Measurements from ENCODE around the gene GFER.
A peak's percentile ranks its signal among the peaks of the same experiment; 100 is the strongest.

The GFER gene

GRCh38 chr16:1965396-1966001, 18.5 kb upstream of the GFER start:
- TF ChIP-seq OVOL3 (tag by site-specific recombination; IDR thresholded peaks at IDR 0.05) (no peak), BCL11B (tag by site-specific recombination; IDR thresholded peaks at IDR 0.05; ENCODE audit: low read depth) (0 out of 2 replicates have a peak, but pooled peaks have one; percentile 3), ZFHX2 (tag by site-specific recombination; conservative IDR thresholded peaks at IDR 0.05) (peak; percentile 9; the same call in 1 of the 2 replicates), ZNF266 (tag by site-specific recombination; IDR thresholded peaks at IDR 0.05; ENCODE audit: low read depth) (no peak), ZNF157 (tag by site-specific recombination; IDR thresholded peaks at IDR 0.05) (no peak), KLF10 (tag by site-specific recombination; IDR thresholded peaks at IDR 0.05) (no peak), ZNF292 (tag by site-specific recombination; IDR thresholded peaks at IDR 0.05; ENCODE audit: borderline replicate concordance, low read depth) (no peak)
- TF ChIP-seq, protein P1, sequence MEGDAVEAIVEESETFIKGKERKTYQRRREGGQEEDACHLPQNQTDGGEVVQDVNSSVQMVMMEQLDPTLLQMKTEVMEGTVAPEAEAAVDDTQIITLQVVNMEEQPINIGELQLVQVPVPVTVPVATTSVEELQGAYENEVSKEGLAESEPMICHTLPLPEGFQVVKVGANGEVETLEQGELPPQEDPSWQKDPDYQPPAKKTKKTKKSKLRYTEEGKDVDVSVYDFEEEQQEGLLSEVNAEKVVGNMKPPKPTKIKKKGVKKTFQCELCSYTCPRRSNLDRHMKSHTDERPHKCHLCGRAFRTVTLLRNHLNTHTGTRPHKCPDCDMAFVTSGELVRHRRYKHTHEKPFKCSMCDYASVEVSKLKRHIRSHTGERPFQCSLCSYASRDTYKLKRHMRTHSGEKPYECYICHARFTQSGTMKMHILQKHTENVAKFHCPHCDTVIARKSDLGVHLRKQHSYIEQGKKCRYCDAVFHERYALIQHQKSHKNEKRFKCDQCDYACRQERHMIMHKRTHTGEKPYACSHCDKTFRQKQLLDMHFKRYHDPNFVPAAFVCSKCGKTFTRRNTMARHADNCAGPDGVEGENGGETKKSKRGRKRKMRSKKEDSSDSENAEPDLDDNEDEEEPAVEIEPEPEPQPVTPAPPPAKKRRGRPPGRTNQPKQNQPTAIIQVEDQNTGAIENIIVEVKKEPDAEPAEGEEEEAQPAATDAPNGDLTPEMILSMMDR (tag by site-specific recombination; IDR thresholded peaks at IDR 0.05) = no peak
- H3K4me1 ChIP-seq (ENCODE audit: control insufficient read depth, insufficient read depth, low read length) = no peaks in the 10 kb centered on the region; the same call in 1 of the 2 replicates
- peak overlapping the region; percentile 100 for H3K27ac ChIP-seq (ENCODE audit: extremely low read depth, low read depth, low read length)
- H3K4me3 ChIP-seq (ENCODE audit: low read depth, low read length) = peak overlapping the region; percentile 94
- POLR2A ChIA-PET = interaction anchor here (0.6 to 2.7 kb wide), 39 partner anchors 10 to 1055 kb away, joined by 3 to 76 read pairs (median 6); partner anchors contain the start of genes E4F1, EME2, FAHD1 and GFER
- peaks cover 0 to 42% of the 10 kb centered on the region in 2 experiments; a peak in 1 of 3 replicates for H3K36me3 ChIP-seq (ENCODE audit: control insufficient read depth in 2 of 2, insufficient read depth in 1 of 2, low read length in 2 of 2)
- no peaks in the 10 kb centered on the region for H3K9me3 ChIP-seq (ENCODE audit: control insufficient read depth, insufficient read depth, low read depth, low read length)
- CTCF ChIA-PET = interaction anchor here (0.6 to 1.0 kb wide), 3 partner anchors 15 to 154 kb away, joined by 3 read pairs; no protein-coding TSS in a partner anchor

DNA sequence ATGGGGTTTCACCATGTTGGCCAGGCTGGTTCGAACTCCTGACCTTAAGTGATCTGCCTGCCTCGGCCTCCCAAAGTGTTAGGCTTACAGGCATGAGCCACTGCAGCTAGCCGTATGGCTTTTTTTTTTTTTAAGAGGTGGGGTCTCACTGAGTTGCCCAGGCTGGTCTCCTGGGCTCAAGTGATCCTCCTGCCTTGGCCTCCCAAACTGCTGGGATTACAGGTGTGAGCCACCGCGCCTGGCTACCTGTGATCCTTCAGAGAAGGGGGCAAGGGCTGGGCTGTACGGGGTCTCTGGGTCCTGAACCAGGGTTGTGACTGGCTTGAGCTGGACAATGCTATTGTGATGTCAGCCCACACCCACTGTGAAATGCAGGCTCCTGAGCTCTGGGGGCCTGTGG, 17.5 kb upstream of the GFER start, which contains the start of gene RNF151:
Gene RNF151, plus strand, starts transcription at position 397 of the 400 bp plus-strand sequence. CDS start 26 bp downstream, outside the sequence.
- TF ChIP-seq ZNF121 (tag by site-specific recombination; IDR thresholded peaks at IDR 0.05) (peak; percentile 91), ZEB2 (tag by site-specific recombination; IDR thresholded peaks at IDR 0.05) (no peak), GLIS1 (tag by site-specific recombination; IDR thresholded peaks at IDR 0.05) (no peak), ZNF138 (tag by site-specific recombination; IDR thresholded peaks at IDR 0.05; ENCODE audit: borderline replicate concordance) (no peak), ZNF560 (tag by site-specific recombination; IDR thresholded peaks at IDR 0.05; ENCODE audit: borderline replicate concordance) (no peak)
- H3K36me3 ChIP-seq (ENCODE audit: control insufficient read depth in 2 of 2, insufficient read depth in 1 of 2, low read length in 2 of 2) = peaks cover 0 to 36% of the 10 kb centered on the region in 2 experiments; a peak in 1 of 3 replicates
- no peaks in the 10 kb centered on the region for H3K9me3 ChIP-seq (ENCODE audit: control insufficient read depth, insufficient read depth, low read depth, low read length)
- H3K4me3 ChIP-seq (ENCODE audit: low read depth, low read length) = peak within 1 kb of the TSS; percentile 94
- no peaks in the 10 kb centered on the region for H3K4me1 ChIP-seq (ENCODE audit: control insufficient read depth, insufficient read depth, low read length)
- ChIA-PET POLR2A (interaction anchor here (2.1 to 2.6 kb wide), 2 partner anchors 12 to 23 kb away, joined by 33 to 76 read pairs; partner anchors contain the start of genes MSRB1 and NOXO1), CTCF (interaction anchor here (0.8 kb wide), 1 partner anchor 14 kb away, joined by 3 read pairs; no protein-coding TSS in a partner anchor)
- H3K27ac ChIP-seq (ENCODE audit: extremely low read depth, low read depth, low read length) = 0 out of 2 replicates have a peak within 1 kb of the TSS, but pooled peaks have one; percentile 100

DNA sequence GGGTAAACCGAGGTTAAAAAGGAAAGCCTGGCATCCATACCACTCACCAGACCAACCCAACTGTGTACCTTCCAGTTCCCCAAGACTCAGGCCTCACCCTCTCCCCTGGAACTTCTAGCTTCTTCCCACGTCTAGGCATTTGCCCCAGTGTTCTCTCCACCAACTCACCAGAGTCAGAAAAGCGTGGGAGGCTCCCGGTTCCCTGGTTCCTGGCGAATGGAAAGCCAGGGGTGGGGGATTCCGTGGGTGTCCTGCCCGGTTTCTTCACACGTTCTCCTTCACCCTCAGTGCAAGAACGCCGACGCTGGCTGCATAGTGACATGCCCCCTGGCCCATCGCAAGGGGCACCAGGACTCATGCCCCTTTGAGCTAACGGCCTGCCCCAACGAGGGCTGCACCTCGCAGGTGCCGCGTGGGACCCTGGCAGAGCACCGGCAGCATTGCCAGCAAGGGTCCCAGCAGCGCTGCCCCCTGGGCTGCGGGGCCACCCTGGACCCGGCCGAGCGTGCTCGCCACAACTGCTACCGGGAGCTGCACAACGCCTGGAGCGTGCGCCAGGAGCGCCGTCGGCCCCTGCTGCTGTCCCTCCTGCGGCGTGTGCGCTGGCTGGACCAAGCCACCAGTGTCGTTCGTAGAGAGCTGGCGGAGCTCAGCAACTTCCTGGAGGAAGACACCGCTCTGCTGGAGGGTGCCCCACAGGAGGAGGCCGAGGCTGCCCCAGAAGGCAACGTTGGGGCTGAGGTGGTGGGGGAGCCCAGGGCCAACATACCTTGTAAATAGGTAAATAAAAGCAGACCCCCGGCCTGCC, 15.6 kb upstream of the GFER start:
- H3K4me3 ChIP-seq (ENCODE audit: low read depth, low read length) = no peak overlapping the region
- no peaks in the 10 kb centered on the region for H3K4me1 ChIP-seq (ENCODE audit: control insufficient read depth, insufficient read depth, low read length)
- H3K9me3 ChIP-seq (ENCODE audit: control insufficient read depth, insufficient read depth, low read depth, low read length) = no peaks in the 10 kb centered on the region
- H3K27ac ChIP-seq (ENCODE audit: extremely low read depth, low read depth, low read length) = no peak overlapping the region
- peaks cover 0 to 18% of the 10 kb centered on the region in 2 experiments; a peak in 1 of 3 replicates for H3K36me3 ChIP-seq (ENCODE audit: control insufficient read depth in 2 of 2, insufficient read depth in 1 of 2, low read length in 2 of 2)
- CTCF ChIA-PET = interaction anchor here (0.6 to 0.7 kb wide), 2 partner anchors 133 to 1113 kb away, joined by 4 read pairs; no protein-coding TSS in a partner anchor
- POLR2A ChIA-PET = interaction anchor here (1.0 kb wide), 1 partner anchor 36 kb away, joined by 3 read pairs; no protein-coding TSS in a partner anchor
- TF ChIP-seq ZFP37 (tag by site-specific recombination; IDR thresholded peaks at IDR 0.05) = no peak
- TF ChIP-seq ZNF404 (tag by site-specific recombination; IDR thresholded peaks at IDR 0.05) = no peak
- no peak for TF ChIP-seq ZNF324 (tag by site-specific recombination; IDR thresholded peaks at IDR 0.05)
- TF ChIP-seq EGR2 (tag by site-specific recombination; IDR thresholded peaks at IDR 0.05; ENCODE audit: low read depth) = peak; percentile 89
- TF ChIP-seq ZFHX2 (tag by site-specific recombination; conservative IDR thresholded peaks at IDR 0.05) = peak; percentile 67
- no peak for TF ChIP-seq YY1 (tag by site-specific recombination; IDR thresholded peaks at IDR 0.05)
- TF ChIP-seq MEIS1 (CRISPR knock-in tag; IDR thresholded peaks at IDR 0.05; ENCODE audit: borderline replicate concordance) = no peak
- no peak for TF ChIP-seq ZNF626 (tag by site-specific recombination; IDR thresholded peaks at IDR 0.05)
